HG03439 (cell line): Measurements from ENCODE around the gene SLC6A11.

Source experiments
- ATAC-seq: cut with Tn5 transposase; IDR thresholded peaks from one replicate; pipeline ENCODE4 v1.9.1; 2021; ENCODE audit warnings: mild to moderate bottlenecking, moderate library complexity; ENCODE audit not compliant: unreplicated experiment

The SLC6A11 gene

GRCh38 chr3:10974746-10975375 is 158.8 kb downstream of the SLC6A11 start:
- no peak for ATAC-seq

- no peak for ATAC-seq
Observed at GRCh38 chr3:10975695-10976234, 159.7 kb downstream of the SLC6A11 start.

- no peak for ATAC-seq
Observed at GRCh38 chr3:10976770-10977169, 160.7 kb downstream of the SLC6A11 start.

DNA sequence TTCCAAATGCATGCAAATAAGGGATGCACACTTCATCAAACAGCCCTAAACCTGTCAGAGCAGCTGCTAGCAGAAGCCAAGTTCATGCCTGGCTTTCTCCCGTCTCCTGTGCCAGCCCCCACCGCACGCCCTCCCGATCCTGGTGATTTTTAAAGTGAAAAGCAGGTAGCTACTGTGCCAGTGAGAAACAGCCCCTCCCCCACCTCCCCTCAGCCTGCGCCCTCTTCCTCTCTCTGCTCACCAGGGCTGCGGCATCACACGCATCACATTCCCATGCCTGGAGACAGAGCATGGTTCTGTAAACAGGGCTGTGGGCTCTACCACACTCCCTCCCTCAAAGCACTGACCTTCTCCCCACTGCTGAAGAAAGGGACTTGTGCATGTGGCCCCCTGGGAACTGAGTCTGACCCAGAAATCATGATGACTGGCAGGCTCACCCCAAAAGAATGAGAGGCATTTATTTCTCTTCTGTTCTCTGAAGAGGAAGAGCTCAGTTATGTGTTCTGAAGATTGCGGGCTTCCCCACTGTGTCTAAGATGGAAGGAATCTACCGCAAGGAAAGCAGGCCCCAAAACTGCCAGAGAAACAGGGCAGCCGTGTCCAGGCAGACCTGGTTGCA is 162.0 kb downstream of the SLC6A11 start:
- no peak for ATAC-seq

- ATAC-seq: no peak
Observed at GRCh38 chr3:10978956-10979355, 162.9 kb downstream of the SLC6A11 start.

DNA sequence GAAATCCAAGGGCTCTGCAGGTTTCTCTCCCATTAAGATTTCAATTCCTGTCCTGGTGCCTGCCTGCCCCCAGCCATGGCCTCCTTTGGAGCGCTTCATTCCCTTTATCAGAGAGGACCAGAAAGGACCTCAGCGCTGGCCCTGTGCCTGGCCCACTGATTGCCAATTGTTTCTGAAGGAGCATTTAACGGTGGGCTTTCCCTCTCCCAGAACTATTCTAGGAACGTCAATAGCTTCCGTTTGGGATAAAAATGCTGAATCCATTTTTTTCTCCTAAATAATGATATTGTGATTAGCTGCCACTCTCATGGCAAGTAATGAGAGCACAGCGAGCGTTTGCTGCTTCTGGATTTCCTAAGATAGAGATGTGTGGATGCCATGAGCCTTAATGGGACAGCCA is 164.3 kb downstream of the SLC6A11 start:
- no peak for ATAC-seq

GRCh38 chr3:10981031-10981430 is 165.0 kb downstream of the SLC6A11 start:
- ATAC-seq: no peak

- ATAC-seq: no peak
Observed at GRCh38 chr3:10981961-10982360, 165.9 kb downstream of the SLC6A11 start.

- ATAC-seq: no peak
Observed at GRCh38 chr3:10982782-10983181, 166.8 kb downstream of the SLC6A11 start.

DNA sequence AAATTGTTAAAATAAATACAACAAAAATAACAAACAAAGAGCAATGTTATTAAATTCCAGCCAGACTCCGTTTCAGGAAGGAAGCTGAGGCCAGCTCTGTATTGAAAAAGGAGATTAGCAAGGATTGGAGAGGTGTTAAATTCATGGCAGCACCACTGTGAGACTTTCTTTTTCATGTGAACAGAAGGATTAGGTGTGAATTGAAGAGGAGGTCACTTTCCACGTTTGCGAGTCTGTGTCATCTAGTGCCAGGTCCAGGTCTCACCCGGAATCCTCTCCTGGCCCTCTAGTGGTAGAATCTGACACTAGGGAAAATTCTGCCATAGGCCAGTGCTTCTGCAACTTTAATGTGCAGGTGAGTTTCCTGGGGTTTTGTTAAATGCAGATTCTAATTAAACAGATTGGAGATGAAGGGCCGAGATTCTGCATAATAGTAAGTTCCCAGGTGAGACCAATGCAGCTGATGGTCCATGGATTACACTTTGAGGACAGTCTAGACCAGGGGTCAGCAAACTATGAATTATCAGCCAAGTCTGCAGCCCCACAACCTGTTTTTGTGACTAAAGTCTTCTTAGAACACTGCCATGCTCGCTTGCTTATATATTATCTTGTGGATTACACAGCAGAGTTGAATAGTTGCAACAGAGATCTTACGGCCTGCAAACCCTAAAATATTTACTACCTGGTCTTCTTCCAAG is 167.3 kb downstream of the SLC6A11 start:
- no peak for ATAC-seq

DNA sequence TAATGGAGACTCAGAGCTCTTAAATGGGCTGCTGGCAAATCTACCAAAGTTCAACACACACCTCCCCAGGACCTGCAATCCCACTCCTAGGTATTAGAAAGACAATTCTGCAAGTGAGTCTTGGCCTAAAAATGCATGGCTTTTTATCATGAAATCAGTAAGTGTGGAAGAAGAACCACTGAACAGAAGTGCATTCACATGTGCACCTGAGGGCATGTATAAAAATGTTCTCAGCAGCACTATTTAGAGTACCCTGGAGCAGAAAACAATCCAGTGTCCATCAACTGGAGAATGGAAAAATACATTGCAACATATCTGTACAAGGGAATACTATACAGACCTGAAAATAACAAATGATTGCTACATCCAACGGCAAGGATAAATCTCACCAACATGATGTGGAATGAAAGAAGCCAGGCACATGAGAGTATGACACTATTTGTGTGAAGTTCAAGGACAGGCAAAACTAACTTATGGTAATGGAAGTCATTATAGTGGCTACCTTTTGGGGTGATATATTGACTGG is 168.4 kb downstream of the SLC6A11 start:
- no peak for ATAC-seq

GRCh38 chr3:10985181-10985580 is 169.2 kb downstream of the SLC6A11 start:
- no peak for ATAC-seq

DNA sequence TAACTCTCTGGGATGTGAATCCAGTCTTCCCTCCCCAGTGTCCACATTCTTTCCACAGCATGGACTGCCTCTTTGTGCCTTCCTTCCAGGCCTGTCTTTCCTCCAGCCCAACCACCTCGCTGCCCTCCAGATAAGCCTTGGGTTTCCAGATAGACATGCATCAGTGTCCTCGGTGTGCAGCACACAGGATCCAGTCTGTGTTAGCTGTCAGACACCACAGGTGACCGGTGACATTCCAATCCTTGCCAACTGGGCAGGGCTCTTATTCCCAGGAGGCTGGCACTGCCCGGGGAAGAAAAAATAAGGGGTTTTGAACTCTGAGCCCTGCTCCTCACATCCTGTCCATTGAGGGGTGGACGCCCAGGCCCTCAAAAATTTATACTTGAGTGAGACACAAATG is 170.6 kb downstream of the SLC6A11 start:
- no peak for ATAC-seq

- no peak for ATAC-seq
Observed at GRCh38 chr3:10988001-10988665, 172.1 kb downstream of the SLC6A11 start.

DNA sequence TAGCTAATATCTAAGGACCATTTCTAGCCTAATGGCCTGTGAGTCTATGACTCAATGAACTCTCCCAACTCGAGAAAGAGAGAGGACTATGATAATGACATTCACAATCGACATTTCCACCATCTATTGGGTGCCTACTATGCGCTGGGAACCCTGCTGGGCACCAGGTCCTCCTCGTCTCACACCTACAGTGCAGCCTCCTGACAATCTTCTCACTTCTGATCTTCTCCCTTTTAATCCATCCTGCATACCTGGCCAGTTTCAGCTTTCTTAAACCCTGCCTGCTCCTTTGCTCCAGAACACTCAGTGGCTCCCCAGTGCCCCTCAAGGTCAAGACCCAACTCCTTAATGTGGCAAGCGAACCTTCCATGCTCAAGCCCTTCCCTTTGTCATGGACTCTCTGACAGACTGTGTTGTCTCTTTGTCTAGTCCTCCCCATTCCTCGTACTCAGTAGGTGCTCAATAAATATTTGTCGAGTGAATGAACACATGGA is 173.0 kb downstream of the SLC6A11 start:
- ATAC-seq: no peak
